ENCODE results near the gene CD46. TPM values are rescaled to one million over a fixed set of nuclear protein-coding genes. Genes with fewer than 3 reads are reported as not detected.

Gene CD46
- total RNA-seq, 1 donor from 2014 or later: 110 TPM

DNA sequence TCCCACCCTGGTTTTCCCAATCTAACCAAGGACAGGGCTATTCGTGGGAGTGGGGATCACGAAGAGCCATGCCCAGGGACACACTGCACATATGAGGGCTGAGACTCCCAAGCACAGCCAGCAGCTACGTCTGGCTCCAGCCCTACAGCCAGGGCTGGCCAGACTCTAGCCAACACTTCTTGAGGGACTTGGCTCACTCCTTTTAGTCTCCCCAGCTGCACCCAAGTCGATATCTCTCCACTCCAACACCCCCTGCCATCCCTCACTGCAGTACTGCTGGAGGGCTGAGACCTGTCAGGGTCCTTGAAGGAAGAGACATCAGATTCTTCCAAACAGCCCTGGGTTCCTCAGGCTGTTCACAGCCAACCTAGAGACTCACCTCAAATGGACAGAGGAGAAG is 62.6 kb downstream of the CD46 start:
- Mint-ChIP-seq H3K4me3 (no peak overlapping the region), H3K4me1 (peaks cover 87% of the 10 kb centered on the region), H3K36me3 (ENCODE audit: low read depth) (peaks cover 95% of the 10 kb centered on the region), H3K9me3 (no peaks in the 10 kb centered on the region), H3K27ac (peak overlapping the region; percentile 53), H3K27me3 (no peaks in the 10 kb centered on the region)
- DNase-seq (no peak), ATAC-seq (ENCODE audit: low read depth) (no peak)
- TF ChIP-seq, protein P1, sequence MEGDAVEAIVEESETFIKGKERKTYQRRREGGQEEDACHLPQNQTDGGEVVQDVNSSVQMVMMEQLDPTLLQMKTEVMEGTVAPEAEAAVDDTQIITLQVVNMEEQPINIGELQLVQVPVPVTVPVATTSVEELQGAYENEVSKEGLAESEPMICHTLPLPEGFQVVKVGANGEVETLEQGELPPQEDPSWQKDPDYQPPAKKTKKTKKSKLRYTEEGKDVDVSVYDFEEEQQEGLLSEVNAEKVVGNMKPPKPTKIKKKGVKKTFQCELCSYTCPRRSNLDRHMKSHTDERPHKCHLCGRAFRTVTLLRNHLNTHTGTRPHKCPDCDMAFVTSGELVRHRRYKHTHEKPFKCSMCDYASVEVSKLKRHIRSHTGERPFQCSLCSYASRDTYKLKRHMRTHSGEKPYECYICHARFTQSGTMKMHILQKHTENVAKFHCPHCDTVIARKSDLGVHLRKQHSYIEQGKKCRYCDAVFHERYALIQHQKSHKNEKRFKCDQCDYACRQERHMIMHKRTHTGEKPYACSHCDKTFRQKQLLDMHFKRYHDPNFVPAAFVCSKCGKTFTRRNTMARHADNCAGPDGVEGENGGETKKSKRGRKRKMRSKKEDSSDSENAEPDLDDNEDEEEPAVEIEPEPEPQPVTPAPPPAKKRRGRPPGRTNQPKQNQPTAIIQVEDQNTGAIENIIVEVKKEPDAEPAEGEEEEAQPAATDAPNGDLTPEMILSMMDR (IDR thresholded peaks at IDR 0.05): no peak
- intact Hi-C loops (cut with micrococcal nuclease): no loop called here
- ChIA-PET CTCF (interaction anchor here (0.6 to 2.1 kb wide), 2 partner anchors 17 to 55 kb away, joined by 3 to 6 read pairs; no protein-coding TSS in a partner anchor), POLR2A (interaction anchor here (1.3 kb wide), 1 partner anchor 8 kb away, joined by 3 read pairs; no protein-coding TSS in a partner anchor)

DNA sequence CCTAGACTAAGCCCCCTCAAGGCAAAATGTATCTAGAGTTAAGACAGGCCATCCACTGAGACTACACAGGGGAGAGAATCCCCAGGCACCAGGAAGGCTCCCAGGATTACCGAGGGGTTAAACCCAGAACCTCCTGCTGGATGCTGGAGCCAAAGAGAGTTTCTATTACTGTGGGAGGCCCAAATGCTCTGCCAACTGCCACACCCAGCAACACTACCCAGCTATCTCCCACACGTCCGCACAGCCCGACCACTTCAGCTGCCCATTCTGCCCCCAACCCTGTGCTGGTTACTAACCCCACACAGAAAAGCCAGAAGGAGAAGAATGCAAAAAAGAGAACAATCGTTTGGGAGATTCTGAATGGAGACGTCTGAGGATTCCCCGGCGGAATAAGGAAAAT is 63.6 kb downstream of the CD46 start:
- no peak overlapping the region for H3K4me3 Mint-ChIP-seq
- TF ChIP-seq, protein P1 (IDR thresholded peaks at IDR 0.05): no peak
- intact Hi-C loops (cut with micrococcal nuclease): no loop called here
- no peaks in the 10 kb centered on the region for H3K27me3 Mint-ChIP-seq
- H3K36me3 Mint-ChIP-seq (ENCODE audit: low read depth): peaks cover 95% of the 10 kb centered on the region
- ATAC-seq (ENCODE audit: low read depth) (no peak), DNase-seq (no peak)
- no peaks in the 10 kb centered on the region for H3K9me3 Mint-ChIP-seq
- POLR2A ChIA-PET: no interaction called here
- CTCF ChIA-PET: interaction anchor here (1.3 to 2.1 kb wide), 2 partner anchors 18 to 54 kb away, joined by 3 to 6 read pairs; no protein-coding TSS in a partner anchor
- no peak overlapping the region for H3K27ac Mint-ChIP-seq
- peaks cover 89% of the 10 kb centered on the region for H3K4me1 Mint-ChIP-seq

DNA sequence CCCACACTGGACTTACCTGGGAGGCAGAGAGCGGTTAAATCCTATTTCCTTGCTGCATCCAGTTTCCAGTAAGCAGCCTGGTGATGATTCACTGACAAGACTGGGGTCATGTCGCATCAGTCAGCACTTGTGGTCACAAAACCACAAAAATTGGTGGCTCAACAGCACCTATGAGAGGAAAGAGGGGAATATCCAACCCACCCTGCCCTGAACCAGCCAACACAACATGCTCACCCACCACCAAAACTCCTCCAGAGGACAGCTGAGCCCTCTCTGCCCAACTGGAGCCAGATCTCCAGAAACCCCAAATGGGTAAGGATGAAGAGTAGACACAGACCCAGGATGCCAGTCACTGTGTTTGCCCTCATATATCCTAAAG is 64.0 kb downstream of the CD46 start:
- intact Hi-C loops (cut with micrococcal nuclease): no loop called here
- POLR2A ChIA-PET: interaction anchor here (0.6 to 0.7 kb wide), 2 partner anchors 7 to 1097 kb away, joined by 4 to 5 read pairs; no protein-coding TSS in a partner anchor
- no peak overlapping the region for H3K4me3 Mint-ChIP-seq
- DNase-seq: no peak
- H3K4me1 Mint-ChIP-seq: peaks cover 89% of the 10 kb centered on the region
- H3K9me3 Mint-ChIP-seq: no peaks in the 10 kb centered on the region
- CTCF ChIA-PET: interaction anchor here (1.3 kb wide), 1 partner anchor 53 kb away, joined by 3 read pairs; no protein-coding TSS in a partner anchor
- H3K27ac Mint-ChIP-seq: peak overlapping the region; percentile 60
- no peaks in the 10 kb centered on the region for H3K27me3 Mint-ChIP-seq
- peak; percentile 15 for ATAC-seq (ENCODE audit: low read depth)
- TF ChIP-seq, protein P1 (IDR thresholded peaks at IDR 0.05): no peak
- peaks cover 95% of the 10 kb centered on the region for H3K36me3 Mint-ChIP-seq (ENCODE audit: low read depth)

DNA sequence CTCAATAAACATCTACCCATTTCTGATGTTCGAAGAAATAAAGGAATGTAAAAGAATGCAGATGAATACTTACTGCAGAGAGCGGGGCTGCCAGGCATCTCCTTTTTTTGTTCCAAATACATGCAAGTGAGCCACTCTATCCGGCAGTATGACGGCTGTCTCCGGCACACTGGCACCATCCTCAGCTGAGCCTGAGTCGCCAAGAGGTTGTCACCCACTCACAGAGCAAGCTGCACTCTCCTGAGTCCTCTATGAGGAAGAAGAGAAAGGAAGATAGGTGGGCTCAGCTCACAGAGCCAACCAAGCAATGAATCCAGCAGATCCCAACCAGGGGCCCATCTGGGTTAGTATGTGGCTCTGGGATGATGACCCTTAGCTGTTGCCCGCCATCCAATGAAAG is 65.3 kb downstream of the CD46 start:
- POLR2A ChIA-PET: interaction anchor here (0.7 to 1.7 kb wide), 2 partner anchors 24 to 51 kb away, joined by 3 to 4 read pairs; no protein-coding TSS in a partner anchor
- CTCF ChIA-PET: interaction anchor here (1.2 to 1.4 kb wide), 2 partner anchors 20 to 52 kb away, joined by 4 to 6 read pairs; no protein-coding TSS in a partner anchor
- peak overlapping the region; percentile 14 for H3K27ac Mint-ChIP-seq
- H3K36me3 Mint-ChIP-seq (ENCODE audit: low read depth): peaks cover 95% of the 10 kb centered on the region
- TF ChIP-seq, protein P1 (IDR thresholded peaks at IDR 0.05): no peak
- no peak for ATAC-seq (ENCODE audit: low read depth)
- H3K4me3 Mint-ChIP-seq: no peak overlapping the region
- intact Hi-C loops (cut with micrococcal nuclease): no loop called here
- no peaks in the 10 kb centered on the region for H3K9me3 Mint-ChIP-seq
- no peak for DNase-seq
- no peaks in the 10 kb centered on the region for H3K27me3 Mint-ChIP-seq
- peaks cover 94% of the 10 kb centered on the region for H3K4me1 Mint-ChIP-seq

DNA sequence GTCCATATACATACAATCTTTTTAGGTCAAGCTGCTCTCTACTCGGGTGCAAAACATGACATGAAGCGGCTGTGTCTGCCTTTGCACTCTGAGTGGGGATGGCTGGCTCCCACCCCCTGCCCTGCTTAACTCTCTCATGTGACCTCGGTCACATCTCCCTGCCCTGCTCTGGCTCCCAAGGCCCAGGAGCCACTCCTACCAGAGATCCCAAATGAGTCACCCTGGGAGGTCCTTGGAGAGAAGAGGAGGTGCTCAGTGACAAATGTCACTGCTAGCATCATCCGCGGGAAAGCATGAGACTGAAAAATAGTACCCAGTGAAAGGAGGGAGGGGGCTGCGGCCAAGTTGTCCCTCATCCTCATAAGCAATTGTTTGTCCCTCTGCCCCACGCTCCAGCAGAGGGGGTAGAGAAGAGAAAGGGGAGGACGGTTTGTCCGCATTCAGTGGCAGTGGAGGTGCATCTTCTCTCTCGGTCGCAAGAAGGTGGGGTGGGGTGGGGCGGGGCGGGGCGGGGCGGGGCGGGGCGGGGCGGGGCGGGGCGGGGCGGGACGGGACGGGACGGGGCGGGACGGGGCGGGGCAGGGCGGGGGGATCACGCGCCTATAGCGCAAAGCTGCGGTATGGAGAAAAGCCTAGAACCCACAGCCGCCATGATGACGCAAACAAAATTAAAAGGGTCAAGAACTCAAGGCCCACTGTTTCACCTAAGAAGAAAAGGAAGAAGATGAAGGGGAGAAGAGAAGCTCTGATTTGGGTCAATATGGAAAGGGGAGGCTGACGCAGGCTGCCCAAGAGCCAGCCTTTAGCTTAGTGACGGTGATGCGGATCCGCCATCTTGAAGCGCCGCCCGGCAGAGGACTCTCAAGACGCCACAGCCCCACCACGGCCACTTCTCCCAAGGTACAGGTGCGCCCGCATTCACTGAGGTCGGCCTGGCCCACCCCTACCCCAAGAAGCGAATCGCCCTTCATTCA is 66.2 kb downstream of the CD46 start:
- ChIA-PET POLR2A (interaction anchor here (0.7 to 13.1 kb wide), 5 partner anchors 7 to 52 kb away, joined by 3 to 547 read pairs (median 4); no protein-coding TSS in a partner anchor), CTCF (interaction anchor here (1.2 kb wide), 1 partner anchor 21 kb away, joined by 4 read pairs; no protein-coding TSS in a partner anchor)
- TF ChIP-seq, protein P1 (IDR thresholded peaks at IDR 0.05): no peak
- Mint-ChIP-seq H3K27ac (no peak overlapping the region), H3K4me3 (no peak overlapping the region), H3K9me3 (no peaks in the 10 kb centered on the region), H3K27me3 (no peaks in the 10 kb centered on the region), H3K4me1 (peaks cover 96% of the 10 kb centered on the region), H3K36me3 (ENCODE audit: low read depth) (peaks cover 96% of the 10 kb centered on the region)
- intact Hi-C loops (cut with micrococcal nuclease): no loop called here
- ATAC-seq (ENCODE audit: low read depth) (no peak), DNase-seq (no peak)
